Hepatocyte (in vitro differentiated cells): ENCODE results near the gene JMJD1C. TPM values are rescaled to one million over a fixed set of nuclear protein-coding genes. Genes with fewer than 3 reads are reported as not detected.
"Not testable (repeated sequence)": the region's sequence is repeated elsewhere in the genome, so short reads cannot be mapped to it uniquely, and the experiment has no call there.

Source experiments
- DNase-seq: peaks from one replicate; pipeline ENCODE4 v3.0.0-alpha.2; 2016; ENCODE audit warnings: low spot score
- H2AFZ ChIP-seq: fragments of 200-600 bp; sonication (generic); 2 replicates; pipeline ENCODE4 v1.6.0; 2016; ENCODE audit warnings: antibody characterized with exemption, mild to moderate bottlenecking
- H3K27ac ChIP-seq: fragments of 200-600 bp; sonication (generic); 2 replicates; pipeline ENCODE4 v1.5.1; 2016; ENCODE audit warnings: mild to moderate bottlenecking
- H3K27me3 ChIP-seq: fragments of 200-600 bp; sonication (generic); 2 replicates; pipeline ENCODE4 v1.6.1; 2016
- H3K36me3 ChIP-seq: fragments of 200-600 bp; sonication (generic); replicated peaks from 2 replicates; pipeline ENCODE4 v1.5.1; 2016; ENCODE audit warnings: low read depth; ENCODE audit not compliant: insufficient read depth
- H3K4me1 ChIP-seq: fragments of 200-600 bp; sonication (generic); 2 replicates; pipeline ENCODE4 v1.5.1; 2016; ENCODE audit warnings: mild to moderate bottlenecking, moderate library complexity; ENCODE audit not compliant: insufficient read depth
- H3K4me2 ChIP-seq: fragments of 200-600 bp; sonication (generic); 2 replicates; pipeline ENCODE4 v1.6.0; 2016
- H3K4me3 ChIP-seq: fragments of 200-600 bp; sonication (generic); 2 replicates; pipeline ENCODE4 v1.5.1; 2016; ENCODE audit warnings: mild to moderate bottlenecking
- H3K79me2 ChIP-seq: fragments of 200-600 bp; sonication (generic); 2 replicates; pipeline ENCODE4 v1.6.0; 2017; ENCODE audit warnings: mild to moderate bottlenecking
- H3K9me2 ChIP-seq: fragments of 200-600 bp; sonication (generic); replicated peaks from 2 replicates; pipeline ENCODE4 v1.6.0; 2017; ENCODE audit warnings: mild to moderate bottlenecking; ENCODE audit not compliant: insufficient read depth
- H3K9me3 ChIP-seq: fragments of 200-600 bp; sonication (generic); 2 replicates; pipeline ENCODE4 v1.5.1; 2016; ENCODE audit warnings: low read depth, mild to moderate bottlenecking
- H4K20me1 ChIP-seq: fragments of 200-600 bp; sonication (generic); 2 replicates; pipeline ENCODE4 v1.6.0; 2016; ENCODE audit warnings: mild to moderate bottlenecking; ENCODE audit not compliant: insufficient read depth, poor library complexity, severe bottlenecking
- CTCF ChIP-seq: fragments of 200-600 bp; sonication (generic); IDR thresholded peaks from 2 replicates; pipeline ENCODE4 v1.5.1; 2016; ENCODE audit warnings: antibody characterized with exemption, mild to moderate bottlenecking; ENCODE audit not compliant: poor library complexity
- EZH2 ChIP-seq: fragments of 200-600 bp; sonication (generic); IDR thresholded peaks from 2 replicates; pipeline ENCODE4 v1.6.1; 2016; ENCODE audit warnings: antibody characterized with exemption, mild to moderate bottlenecking, borderline replicate concordance
- EZH2phosphoT487 ChIP-seq: fragments of 200-600 bp; sonication (generic); IDR thresholded peaks from one replicate; pipeline ENCODE4 v1.6.1; 2018; ENCODE audit warnings: antibody characterized with exemption, mild to moderate bottlenecking, low read depth, moderate library complexity; ENCODE audit not compliant: unreplicated experiment, severe bottlenecking
- WGBS: methylation state at CpG from one replicate; pipeline ENCODE4 v1.1.6; 2016; ENCODE audit warnings: low lambda C conversion rate; ENCODE audit errors: missing lambda C conversion rate; 5-methylcytosine and 5-hydroxymethylcytosine counted together
- polyA plus RNA-seq: library from polyadenylated mRNA; unstranded; fragments of >200 nt; fragmentation: Nextera tagmentation; extraction: Ambion mirVana; gene quantifications from 2 replicates; pipeline ENCODE4 v1.2.1, GENCODE V29; 2016
- total RNA-seq: library from RNA; depleted of rRNA; stranded (reverse); fragments of >200 nt; gene quantifications from 2 replicates; pipeline ENCODE4 v1.2.3, GENCODE V29; 2014

Gene JMJD1C
- total and polyA plus RNA-seq, 2 experiments from 2014 or later: 43.2 to 177 TPM

- H3K4me3 ChIP-seq: no peak overlapping the region
- H3K9me2 ChIP-seq: no peaks in the 10 kb centered on the region
- peaks cover 4% of the 10 kb centered on the region for H3K4me1 ChIP-seq
- H3K79me2 ChIP-seq: peaks cover 93% of the 10 kb centered on the region
- no peak overlapping the region for H3K4me2 ChIP-seq
- no peaks in the 10 kb centered on the region for H3K36me3 ChIP-seq
- H2AFZ ChIP-seq: no peak overlapping the region
- 97% methylated on average over 4 of the region's 4 CpGs for WGBS
- H4K20me1 ChIP-seq: peaks cover 11% of the 10 kb centered on the region
- no peak for TF ChIP-seq CTCF
- no peak for TF ChIP-seq EZH2
- no peak for TF ChIP-seq EZH2phosphoT487
- H3K27ac ChIP-seq: no peak overlapping the region
- no peak for DNase-seq
- H3K27me3 ChIP-seq: no peaks in the 10 kb centered on the region
- H3K9me3 ChIP-seq: no peaks in the 10 kb centered on the region
These were observed 27.2 kb upstream of the JMJD1C start for GRCh38 chr10:63493004-63493403.

- Histone ChIP-seq H3K79me2 (peaks cover 93% of the 10 kb centered on the region), H4K20me1 (peaks cover 14% of the 10 kb centered on the region), H3K4me2 (peak overlapping the region; percentile 43), H3K27ac (peak overlapping the region; percentile 80)
- not testable (repeated sequence) for H3K4me1 ChIP-seq, H2AFZ ChIP-seq, DNase-seq, H3K27me3 ChIP-seq, H3K4me3 ChIP-seq, H3K9me3 ChIP-seq, H3K36me3 ChIP-seq, H3K9me2 ChIP-seq
- 83% methylated on average over 6 of the region's 6 CpGs for WGBS
These were observed 26.5 kb upstream of the JMJD1C start for GRCh38 chr10:63492317-63492690.

GRCh38 chr10:63491588-63492316, 26.0 kb upstream of the JMJD1C start:
- TF ChIP-seq EZH2phosphoT487 (no peak), EZH2 (no peak), CTCF (no peak)
- Histone ChIP-seq H3K9me3 (no peaks in the 10 kb centered on the region), H3K9me2 (no peaks in the 10 kb centered on the region), H2AFZ (no peak overlapping the region), H3K27ac (peak overlapping the region; percentile 80), H4K20me1 (peaks cover 10% of the 10 kb centered on the region), H3K27me3 (no peaks in the 10 kb centered on the region), H3K4me2 (peak overlapping the region; percentile 43), H3K4me1 (no peaks in the 10 kb centered on the region), H3K36me3 (no peaks in the 10 kb centered on the region), H3K4me3 (no peak overlapping the region), H3K79me2 (peaks cover 93% of the 10 kb centered on the region)
- peak; percentile 63 for DNase-seq
- 87% methylated on average over 8 of the region's 8 CpGs for WGBS

- H3K9me2 ChIP-seq: no peaks in the 10 kb centered on the region
- TF ChIP-seq CTCF (no peak), EZH2phosphoT487 (no peak), EZH2 (no peak)
- H3K4me2 ChIP-seq: no peak overlapping the region
- no peak overlapping the region for H2AFZ ChIP-seq
- no peaks in the 10 kb centered on the region for H3K27me3 ChIP-seq
- WGBS: 95% methylated on average over 3 of the region's 3 CpGs
- peaks cover 19% of the 10 kb centered on the region for H4K20me1 ChIP-seq
- H3K36me3 ChIP-seq: no peaks in the 10 kb centered on the region
- no peak overlapping the region for H3K4me3 ChIP-seq
- DNase-seq: no peak
- peaks cover 93% of the 10 kb centered on the region for H3K79me2 ChIP-seq
- H3K27ac ChIP-seq: no peak overlapping the region
- H3K4me1 ChIP-seq: no peaks in the 10 kb centered on the region
- no peaks in the 10 kb centered on the region for H3K9me3 ChIP-seq
These were observed 24.1 kb upstream of the JMJD1C start for GRCh38 chr10:63489838-63490237.
